WERI-Rb-1 (cell line): ENCODE measurements around the gene LHFPL6.

Experiments
- DNase-seq: peaks from one replicate; pipeline ENCODE4 v3.0.0-alpha.2; 2020
- H3K27ac ChIP-seq: fragments of 250-450 bp; sonication (Bioruptor Pico); 2 replicates; pipeline ENCODE4 v1.5.1; 2020; ENCODE audit warnings: mild to moderate bottlenecking, moderate library complexity
- H3K27me3 ChIP-seq: fragments of 250-450 bp; sonication (Bioruptor Pico); 2 replicates; pipeline ENCODE4 v1.5.1; 2021; ENCODE audit warnings: mild to moderate bottlenecking, low read depth, moderate library complexity; ENCODE audit not compliant: insufficient read depth, severe bottlenecking
- H3K36me3 ChIP-seq: fragments of 250-450 bp; sonication (Bioruptor Pico); 2 replicates; pipeline ENCODE4 v1.5.1; 2020; ENCODE audit warnings: mild to moderate bottlenecking, moderate library complexity
- H3K4me3 ChIP-seq: 2 replicates; pipeline ENCODE4 v1.5.1; 2011; ENCODE audit warnings: low read depth, mild to moderate bottlenecking, control low read depth, low read length
- H3K9me3 ChIP-seq: fragments of 250-450 bp; sonication (Bioruptor Pico); 2 replicates; pipeline ENCODE4 v1.5.1; 2021; ENCODE audit warnings: mild to moderate bottlenecking, moderate library complexity; ENCODE audit not compliant: severe bottlenecking
- CTCF ChIP-seq: IDR thresholded peaks from 2 replicates; pipeline ENCODE4 v1.5.1; 2011; ENCODE audit warnings: low read depth, mild to moderate bottlenecking, control low read depth, inconsistent platforms, low read length

The LHFPL6 gene

GRCh38 chr13:39408512-39408911, 194.5 kb downstream of the LHFPL6 start:
- Histone ChIP-seq H3K9me3 (no peaks in the 10 kb centered on the region), H3K27me3 (no peaks in the 10 kb centered on the region), H3K4me3 (no peak overlapping the region), H3K36me3 (no peaks in the 10 kb centered on the region), H3K27ac (no peak overlapping the region)
- TF ChIP-seq CTCF = no peak
- no peak for DNase-seq

GRCh38 chr13:39407786-39408185, 195.2 kb downstream of the LHFPL6 start:
- no peaks in the 10 kb centered on the region for H3K36me3 ChIP-seq
- H3K4me3 ChIP-seq = no peak overlapping the region
- H3K27ac ChIP-seq = no peak overlapping the region
- H3K27me3 ChIP-seq = no peaks in the 10 kb centered on the region
- DNase-seq = no peak
- H3K9me3 ChIP-seq = no peaks in the 10 kb centered on the region
- no peak for TF ChIP-seq CTCF

GRCh38 chr13:39407138-39407537, 195.9 kb downstream of the LHFPL6 start:
- H3K4me3 ChIP-seq = no peak overlapping the region
- no peak for TF ChIP-seq CTCF
- no peaks in the 10 kb centered on the region for H3K36me3 ChIP-seq
- H3K9me3 ChIP-seq = no peaks in the 10 kb centered on the region
- no peaks in the 10 kb centered on the region for H3K27me3 ChIP-seq
- no peak for DNase-seq
- no peak overlapping the region for H3K27ac ChIP-seq

GRCh38 chr13:39406688-39407087, 196.3 kb downstream of the LHFPL6 start:
- Histone ChIP-seq H3K4me3 (no peak overlapping the region), H3K27ac (no peak overlapping the region), H3K36me3 (no peaks in the 10 kb centered on the region), H3K27me3 (no peaks in the 10 kb centered on the region), H3K9me3 (no peaks in the 10 kb centered on the region)
- no peak for TF ChIP-seq CTCF
- DNase-seq = no peak

- no peak for DNase-seq
- Histone ChIP-seq H3K9me3 (no peaks in the 10 kb centered on the region), H3K27me3 (no peaks in the 10 kb centered on the region), H3K36me3 (no peaks in the 10 kb centered on the region), H3K27ac (no peak overlapping the region), H3K4me3 (no peak overlapping the region)
- TF ChIP-seq CTCF = no peak
These were observed 197.3 kb downstream of the LHFPL6 start for GRCh38 chr13:39405596-39406205.

- DNase-seq = no peak
- no peaks in the 10 kb centered on the region for H3K9me3 ChIP-seq
- H3K4me3 ChIP-seq = no peak overlapping the region
- H3K27ac ChIP-seq = no peak overlapping the region
- no peak for TF ChIP-seq CTCF
- no peaks in the 10 kb centered on the region for H3K27me3 ChIP-seq
- no peaks in the 10 kb centered on the region for H3K36me3 ChIP-seq
These were observed 197.9 kb downstream of the LHFPL6 start for GRCh38 chr13:39405107-39405506.
